Kidney epithelial cell (primary cell): ENCODE results near the gene CNGA1. TPM values are rescaled to one million over a fixed set of nuclear protein-coding genes. Genes with fewer than 3 reads are reported as not detected.

Experiments used
- DNase-seq: peaks from one replicate; pipeline ENCODE4 v3.0.0-alpha.2; 2010; ENCODE audit warnings: low read depth
- H3K27me3 ChIP-seq: 2 replicates; pipeline ENCODE4 v1.6.0; 2011; ENCODE audit warnings: low read length; ENCODE audit not compliant: control insufficient read depth, insufficient read depth
- H3K36me3 ChIP-seq: 2 replicates; pipeline ENCODE4 v1.5.1; 2011; ENCODE audit warnings: low read length; ENCODE audit not compliant: control insufficient read depth, insufficient read depth
- H3K4me3 ChIP-seq: 2 replicates; pipeline ENCODE4 v1.5.1; 2011; ENCODE audit warnings: low read depth, mild to moderate bottlenecking, control low read depth, low read length
- CTCF ChIP-seq: IDR thresholded peaks from 2 replicates; pipeline ENCODE4 v1.5.1; 2011; ENCODE audit warnings: mild to moderate bottlenecking, moderate library complexity, low read length, control low read depth, inconsistent platforms; ENCODE audit not compliant: insufficient read depth, poor library complexity, severe bottlenecking
- total RNA-seq: library from RNA; depleted of rRNA; stranded (reverse); fragments of >200 nt; gene quantifications from 2 replicates; pipeline ENCODE4 v1.2.3, GENCODE V29; 2015

Gene CNGA1
- total RNA-seq, 1 donor from 2014 or later, result 0.04 TPM

GRCh38 chr4:47954245-47954644, 62.2 kb downstream of the CNGA1 start:
- Histone ChIP-seq H3K36me3 (no peaks in the 10 kb centered on the region), H3K4me3 (no peak overlapping the region), H3K27me3 (no peaks in the 10 kb centered on the region)
- DNase-seq, result no peak
- no peak for TF ChIP-seq CTCF

GRCh38 chr4:47945930-47946726, 70.4 kb downstream of the CNGA1 start:
- no peaks in the 10 kb centered on the region for H3K27me3 ChIP-seq

DNA sequence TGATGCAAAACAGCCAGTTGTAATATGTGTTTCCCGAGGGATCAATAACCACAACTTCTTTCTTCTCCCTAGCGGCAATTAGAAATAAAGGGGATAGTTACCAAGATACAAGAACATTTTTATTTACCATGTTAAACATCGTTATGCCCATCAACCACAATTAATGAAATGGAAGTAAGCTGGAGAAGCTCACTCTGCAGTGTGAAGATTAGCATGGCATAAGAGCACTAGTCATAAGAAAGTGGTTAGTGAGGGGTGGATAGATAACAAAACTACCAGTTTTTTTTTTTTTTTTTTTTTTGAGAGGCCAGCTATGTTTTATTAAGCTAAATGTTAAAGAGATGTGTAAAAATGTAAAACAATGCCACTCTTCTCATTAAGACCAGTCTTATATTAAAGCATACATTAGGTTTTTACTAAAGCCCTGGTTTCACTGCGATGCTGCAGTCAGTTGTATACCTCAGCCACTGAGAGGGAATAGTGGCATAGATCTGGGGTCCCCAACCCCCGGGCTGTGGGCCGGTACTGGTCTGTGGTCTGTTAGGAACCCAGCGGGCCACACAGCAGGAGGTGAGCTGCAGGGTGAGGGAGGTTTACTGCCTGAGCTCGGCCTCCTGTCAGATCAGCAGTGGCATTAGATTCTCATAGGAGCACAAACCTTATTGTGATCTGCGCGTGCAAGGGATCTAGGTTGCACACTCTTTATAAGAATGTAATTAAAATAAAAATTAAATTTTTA, 74.2 kb downstream of the CNGA1 start:
- no peak for TF ChIP-seq CTCF
- no peak for DNase-seq
- no peaks in the 10 kb centered on the region for H3K36me3 ChIP-seq
- no peak overlapping the region for H3K4me3 ChIP-seq
- no peaks in the 10 kb centered on the region for H3K27me3 ChIP-seq

More at GRCh38 chr4:47945930-47946726, 70.4 kb downstream of the CNGA1 start:
- DNase-seq, result no peak
- TF ChIP-seq CTCF, result peak; percentile 12
- no peaks in the 10 kb centered on the region for H3K36me3 ChIP-seq
- no peak overlapping the region for H3K4me3 ChIP-seq

- no peaks in the 10 kb centered on the region for H3K36me3 ChIP-seq
- DNase-seq, result no peak
- H3K27me3 ChIP-seq, result no peaks in the 10 kb centered on the region
- no peak overlapping the region for H3K4me3 ChIP-seq
- no peak for TF ChIP-seq CTCF
These were observed 77.0 kb downstream of the CNGA1 start for GRCh38 chr4:47939456-47939855.

DNA sequence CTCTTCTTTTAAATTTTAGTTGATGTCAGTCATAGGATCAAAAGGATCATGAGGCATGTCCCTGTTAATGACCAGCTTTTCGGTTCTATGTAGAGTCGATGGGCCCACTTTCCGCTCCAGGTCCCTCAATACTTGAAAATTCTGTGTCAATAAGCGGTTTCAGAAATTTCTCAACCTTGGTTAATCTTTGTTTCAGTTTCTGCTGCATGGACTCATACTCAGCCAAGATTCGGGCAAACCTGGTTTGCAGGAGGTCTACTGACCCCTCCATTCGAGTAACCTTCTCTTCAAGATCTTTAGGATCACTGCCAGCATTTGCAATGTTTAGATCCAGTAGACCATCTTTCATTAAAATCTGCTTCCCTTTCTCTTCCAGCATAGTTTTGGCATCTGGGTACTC, 80.1 kb downstream of the CNGA1 start:
- H3K4me3 ChIP-seq, result no peak overlapping the region
- no peak for DNase-seq
- no peak for TF ChIP-seq CTCF
- H3K36me3 ChIP-seq, result no peaks in the 10 kb centered on the region
- H3K27me3 ChIP-seq, result no peaks in the 10 kb centered on the region
